Kidney epithelial cell (primary cell): ENCODE measurements around the gene ALS2. TPM values are rescaled to one million over a fixed set of nuclear protein-coding genes. Genes with fewer than 3 reads are reported as not detected.

ENCODE experiments used
- DNase-seq: peaks from one replicate; pipeline ENCODE4 v3.0.0-alpha.2; 2010; ENCODE audit warnings: low read depth
- H3K27me3 ChIP-seq: 2 replicates; pipeline ENCODE4 v1.6.0; 2011; ENCODE audit warnings: low read length; ENCODE audit not compliant: control insufficient read depth, insufficient read depth
- H3K36me3 ChIP-seq: 2 replicates; pipeline ENCODE4 v1.5.1; 2011; ENCODE audit warnings: low read length; ENCODE audit not compliant: control insufficient read depth, insufficient read depth
- H3K4me3 ChIP-seq: 2 replicates; pipeline ENCODE4 v1.5.1; 2011; ENCODE audit warnings: low read depth, mild to moderate bottlenecking, control low read depth, low read length
- CTCF ChIP-seq: IDR thresholded peaks from 2 replicates; pipeline ENCODE4 v1.5.1; 2011; ENCODE audit warnings: mild to moderate bottlenecking, moderate library complexity, low read length, control low read depth, inconsistent platforms; ENCODE audit not compliant: insufficient read depth, poor library complexity, severe bottlenecking
- total RNA-seq: library from RNA; depleted of rRNA; stranded (reverse); fragments of >200 nt; gene quantifications from 2 replicates; pipeline ENCODE4 v1.2.3, GENCODE V29; 2015

The ALS2 gene
- total RNA-seq, 1 donor from 2014 or later: 25.6 TPM

DNA sequence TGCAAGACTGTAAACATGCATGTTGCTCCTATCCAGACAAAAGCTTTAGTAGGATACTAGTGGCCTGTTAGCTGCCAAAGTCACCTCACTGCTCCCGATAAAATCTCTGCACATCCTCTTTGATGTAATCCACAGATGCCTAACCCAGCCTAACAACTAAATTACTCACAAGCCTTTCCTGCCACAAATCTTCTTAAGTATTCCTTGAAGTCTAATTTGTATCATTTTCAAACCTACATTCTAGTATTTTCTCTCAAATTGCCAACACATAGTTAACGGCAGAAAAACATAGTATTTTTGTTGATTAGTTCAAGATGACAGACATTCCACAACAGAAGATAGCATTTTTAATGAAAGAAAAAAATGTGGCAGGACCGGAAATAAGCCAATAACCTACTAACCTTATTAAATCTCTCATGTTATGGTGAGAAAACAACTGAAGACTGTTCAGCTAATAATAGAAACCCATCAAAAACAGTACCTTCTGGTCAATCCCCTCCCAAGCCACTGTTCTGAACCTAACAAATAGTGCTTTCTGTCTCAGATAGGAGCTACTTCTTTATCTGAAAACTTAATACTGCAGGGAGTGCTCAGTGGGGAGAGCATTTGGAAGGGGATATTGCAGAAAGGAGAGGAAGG, 82.0 kb downstream of the ALS2 start, which contains the start of gene MPP4:
TSS of gene MPP4 (minus strand) at position 57 of the 639 bp plus-strand sequence. CDS start 4,690 bp downstream, outside the sequence.
- no peak for DNase-seq
- Histone ChIP-seq H3K4me3 (no peak within 1 kb of the TSS), H3K36me3 (no peaks in the 10 kb centered on the region), H3K27me3 (no peaks in the 10 kb centered on the region)
- TF ChIP-seq CTCF: no peak

- no peak for TF ChIP-seq CTCF
- Histone ChIP-seq H3K36me3 (no peaks in the 10 kb centered on the region), H3K4me3 (no peak overlapping the region), H3K27me3 (no peaks in the 10 kb centered on the region)
- peak; percentile 42 for DNase-seq
Measured at GRCh38 chr2:201697899-201698298, 82.8 kb downstream of the ALS2 start.

DNA sequence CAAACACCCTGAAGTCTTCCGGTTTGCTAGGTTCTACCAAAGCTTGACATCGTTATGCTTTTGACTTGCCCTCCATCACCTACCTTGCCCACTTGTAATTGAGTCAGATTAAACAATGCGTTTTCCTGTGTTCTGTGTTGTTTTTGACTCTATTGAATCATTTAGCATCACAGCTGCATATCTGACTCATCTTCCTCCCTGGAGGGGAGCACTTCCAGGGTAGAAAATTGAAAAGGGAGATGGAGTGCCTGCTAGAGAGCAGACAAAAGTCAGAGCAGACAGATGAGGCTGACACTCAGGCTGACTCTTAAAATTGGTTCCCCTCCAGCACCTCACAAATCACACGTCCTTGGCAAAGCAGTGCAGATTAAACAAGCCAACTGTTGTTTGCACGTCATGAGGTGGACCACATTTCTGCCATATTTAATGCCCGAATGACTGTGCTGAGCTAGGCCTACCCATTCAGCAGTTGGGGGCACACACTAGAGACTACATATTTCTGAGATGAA, 84.5 kb downstream of the ALS2 start:
- H3K4me3 ChIP-seq: no peak overlapping the region
- no peaks in the 10 kb centered on the region for H3K36me3 ChIP-seq
- DNase-seq: peak; percentile 53
- no peaks in the 10 kb centered on the region for H3K27me3 ChIP-seq
- TF ChIP-seq CTCF: no peak

- no peaks in the 10 kb centered on the region for H3K27me3 ChIP-seq
- H3K36me3 ChIP-seq: no peaks in the 10 kb centered on the region
- no peak for TF ChIP-seq CTCF
- H3K4me3 ChIP-seq: no peak overlapping the region
- DNase-seq: no peak
Measured at GRCh38 chr2:201685156-201685555, 95.6 kb downstream of the ALS2 start.

DNA sequence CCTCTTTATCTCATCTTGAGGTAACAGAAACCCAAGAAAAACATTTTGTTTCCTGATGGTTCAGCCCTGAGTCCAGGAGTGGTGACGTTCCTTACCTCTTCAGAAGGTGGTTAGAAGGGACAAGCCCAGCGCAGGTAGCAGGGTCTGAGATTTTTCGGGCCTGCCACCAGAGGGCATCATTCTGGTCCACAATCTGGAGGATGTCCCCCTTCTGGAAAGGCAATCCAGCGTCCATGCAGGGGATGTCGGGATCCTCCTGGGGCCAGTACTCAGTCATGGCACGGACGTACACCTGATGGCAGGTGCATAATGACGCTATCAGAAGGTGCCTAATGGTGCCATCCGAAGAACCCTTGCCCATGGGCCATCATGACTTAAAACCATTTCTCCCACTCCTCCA, 100.0 kb downstream of the ALS2 start:
- DNase-seq: no peak
- Histone ChIP-seq H3K27me3 (no peaks in the 10 kb centered on the region), H3K4me3 (no peak overlapping the region), H3K36me3 (no peaks in the 10 kb centered on the region)
- peak; percentile 42 for TF ChIP-seq CTCF

DNA sequence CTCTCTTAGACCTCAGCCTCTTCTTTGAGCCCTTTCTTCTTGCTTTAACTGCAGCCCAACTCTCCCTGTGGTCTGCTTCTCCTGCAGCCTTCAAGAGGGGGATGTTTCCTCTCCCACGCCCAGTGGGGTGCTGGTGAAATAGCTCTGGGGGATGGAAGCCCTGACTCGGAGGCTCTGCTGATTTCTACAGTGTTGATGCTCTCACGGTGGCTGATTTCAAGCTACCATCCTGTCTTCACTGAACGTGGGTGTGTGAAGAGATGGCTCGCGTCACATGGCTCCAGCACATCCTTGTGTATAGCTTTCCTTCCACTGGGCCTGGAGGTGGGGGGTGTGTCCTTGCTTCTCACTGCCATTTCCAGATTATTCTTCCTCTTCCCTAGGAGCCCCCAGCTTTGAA, 102.3 kb downstream of the ALS2 start:
- Histone ChIP-seq H3K4me3 (no peak overlapping the region), H3K36me3 (no peaks in the 10 kb centered on the region), H3K27me3 (no peaks in the 10 kb centered on the region)
- no peak for TF ChIP-seq CTCF
- no peak for DNase-seq
